Prostate gland (tissue), 2 donors: ENCODE results near the gene BIK. TPM values are rescaled to one million over a fixed set of nuclear protein-coding genes. Genes with fewer than 3 reads are reported as not detected.

ENCODE experiments used
- DNase-seq: peaks from one replicate; pipeline ENCODE4 v3.0.0-alpha.2; 2019; ENCODE audit warnings: low spot score
- H3K27ac ChIP-seq, 2 donors: fragments of 200-600 bp; sonication (generic); 2 replicates each; pipeline ENCODE4 v1.5.1; 2017 to 2019
- H3K27me3 ChIP-seq: fragments of 200-600 bp; sonication (generic); replicated peaks from 2 replicates; pipeline ENCODE4 v1.5.1; 2019; ENCODE audit not compliant: insufficient read depth
- H3K36me3 ChIP-seq, 2 donors: fragments of 200-600 bp; sonication (generic); 1 replicate in 1 of 2; 2 replicates in 1 of 2; pipeline versions ENCODE4 v1.5.1 to v1.8.1; 2017 to 2019
- H3K4me1 ChIP-seq: fragments of 200-600 bp; sonication (generic); replicated peaks from 2 replicates; pipeline ENCODE4 v1.5.1; 2019
- H3K4me3 ChIP-seq, 2 donors: fragments of 200-600 bp; sonication (generic); 2 replicates each; pipeline ENCODE4 v1.5.1; 2017 to 2019
- H3K9me3 ChIP-seq: fragments of 200-600 bp; sonication (generic); 2 replicates; pipeline ENCODE4 v1.5.1; 2017
- POLR2A ChIP-seq: fragments of 450-650 bp; IDR thresholded peaks from one replicate; pipeline ENCODE4 v1.6.1; 2016; ENCODE audit warnings: antibody characterized with exemption, mild to moderate bottlenecking
- POLR2AphosphoS5 ChIP-seq: sonication (generic); formaldehyde crosslinking; IDR thresholded peaks from one replicate; pipeline ENCODE4 v1.6.1; 2017; ENCODE audit warnings: antibody characterized with exemption
- WGBS: methylation state at CpG from one replicate; pipeline ENCODE4 v1.1.5; 2018; 5-methylcytosine and 5-hydroxymethylcytosine counted together
- intact Hi-C: fragments of 100-400 bp; cut with DNase I; formaldehyde crosslinking; loops from one replicate; pipeline ENCODE4 v1.14.2; 2022
- total RNA-seq, 2 donors: library from RNA; depleted of rRNA; stranded (reverse); fragments of >200 nt; gene quantifications; one replicate each; pipeline ENCODE4 v1.1.0, GENCODE V29; 2016
- TF ChIP-seq, protein P1 (sequence below), 4 experiments: fragments of 200-600 bp in 2 of 4; fragments of 450-650 bp in 2 of 4; sonication (generic) in 2 of 4; IDR thresholded peaks; 1 replicate in 3 of 4; 2 replicates in 1 of 4; pipeline ENCODE4 v1.5.1; 2016 to 2019; ENCODE audit warnings: antibody characterized with exemption in 4 of 4, mild to moderate bottlenecking in 2 of 4, moderate library complexity in 2 of 4

BIK gene
- total RNA-seq, 2 donors from 2014 or later, result 22.1 to 68.4 TPM

DNA sequence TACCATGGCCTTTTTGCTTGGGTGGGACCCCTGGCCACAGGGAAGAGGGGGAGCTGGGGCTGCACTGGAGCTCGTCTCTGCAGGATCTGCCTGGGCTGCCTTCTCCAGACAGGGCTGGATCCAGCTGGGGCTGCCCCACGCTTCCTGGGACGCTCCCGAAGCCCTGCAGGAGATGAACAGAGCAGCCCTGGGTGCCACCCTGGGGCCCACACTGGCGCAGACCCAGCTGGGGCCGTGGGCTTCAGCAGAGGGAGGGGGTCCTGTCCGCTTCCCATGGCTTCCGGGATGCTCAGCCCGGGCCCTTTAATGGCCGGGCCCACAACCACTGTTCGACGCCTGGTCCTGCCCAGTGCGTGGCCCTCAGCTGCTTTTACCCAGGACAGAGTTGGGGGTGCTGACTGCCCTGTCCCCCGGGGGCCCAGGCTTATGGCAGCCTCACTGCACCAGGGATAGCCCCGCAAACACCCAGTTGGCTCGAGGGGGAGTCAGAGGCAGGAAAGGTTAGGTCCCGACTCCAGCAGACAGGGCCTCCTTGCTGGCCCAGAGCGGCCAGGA, 52.8 kb downstream of the BIK start:
- Histone ChIP-seq H3K27ac (peak overlapping the region; percentile 38 to 45), H3K9me3 (no peaks in the 10 kb centered on the region), H3K27me3 (no peaks in the 10 kb centered on the region), H3K36me3 (no peaks in the 10 kb centered on the region), H3K4me1 (peaks cover 4% of the 10 kb centered on the region), H3K4me3 (no peak overlapping the region)
- TF ChIP-seq POLR2A, result no peak
- TF ChIP-seq, protein P1, sequence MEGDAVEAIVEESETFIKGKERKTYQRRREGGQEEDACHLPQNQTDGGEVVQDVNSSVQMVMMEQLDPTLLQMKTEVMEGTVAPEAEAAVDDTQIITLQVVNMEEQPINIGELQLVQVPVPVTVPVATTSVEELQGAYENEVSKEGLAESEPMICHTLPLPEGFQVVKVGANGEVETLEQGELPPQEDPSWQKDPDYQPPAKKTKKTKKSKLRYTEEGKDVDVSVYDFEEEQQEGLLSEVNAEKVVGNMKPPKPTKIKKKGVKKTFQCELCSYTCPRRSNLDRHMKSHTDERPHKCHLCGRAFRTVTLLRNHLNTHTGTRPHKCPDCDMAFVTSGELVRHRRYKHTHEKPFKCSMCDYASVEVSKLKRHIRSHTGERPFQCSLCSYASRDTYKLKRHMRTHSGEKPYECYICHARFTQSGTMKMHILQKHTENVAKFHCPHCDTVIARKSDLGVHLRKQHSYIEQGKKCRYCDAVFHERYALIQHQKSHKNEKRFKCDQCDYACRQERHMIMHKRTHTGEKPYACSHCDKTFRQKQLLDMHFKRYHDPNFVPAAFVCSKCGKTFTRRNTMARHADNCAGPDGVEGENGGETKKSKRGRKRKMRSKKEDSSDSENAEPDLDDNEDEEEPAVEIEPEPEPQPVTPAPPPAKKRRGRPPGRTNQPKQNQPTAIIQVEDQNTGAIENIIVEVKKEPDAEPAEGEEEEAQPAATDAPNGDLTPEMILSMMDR (IDR thresholded peaks at IDR 0.05), result no peak
- TF ChIP-seq POLR2AphosphoS5, result no peak
- intact Hi-C loops, result no loop called here
- DNase-seq, result no peak
- WGBS, result 82% methylated on average over 18 of the region's 18 CpGs

DNA sequence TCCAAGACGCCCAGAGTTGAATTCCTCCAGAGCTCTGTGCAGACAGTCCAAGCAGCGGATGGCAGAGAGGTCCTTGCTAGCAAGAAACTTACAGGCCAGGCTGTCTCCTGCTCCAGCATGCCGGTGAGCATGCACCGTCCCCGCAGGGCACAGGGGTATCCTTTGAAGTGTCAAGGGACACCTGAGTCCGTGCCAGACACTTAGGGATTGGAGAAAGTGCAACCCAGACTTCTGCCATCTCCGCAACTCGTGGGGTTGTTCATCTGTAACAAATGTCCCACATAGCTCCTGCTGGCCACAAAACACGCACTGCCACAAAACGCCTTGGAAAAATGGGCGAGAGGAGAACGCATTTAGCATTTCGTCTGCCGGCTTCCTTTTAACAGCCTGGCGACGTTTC, 54.1 kb downstream of the BIK start:
- DNase-seq, result no peak
- Histone ChIP-seq H3K27ac (peak overlapping the region in 1 of 2 donors; percentile 38), H3K27me3 (no peaks in the 10 kb centered on the region), H3K36me3 (no peaks in the 10 kb centered on the region), H3K9me3 (no peaks in the 10 kb centered on the region), H3K4me3 (no peak overlapping the region), H3K4me1 (peaks cover 4% of the 10 kb centered on the region)
- no peak for TF ChIP-seq POLR2A
- TF ChIP-seq POLR2AphosphoS5, result no peak
- TF ChIP-seq, protein P1 (IDR thresholded peaks at IDR 0.05), result no peak
- intact Hi-C loops, result no loop called here
- 24% methylated on average over 16 of the region's 16 CpGs for whole genome bisulfite sequencing

DNA sequence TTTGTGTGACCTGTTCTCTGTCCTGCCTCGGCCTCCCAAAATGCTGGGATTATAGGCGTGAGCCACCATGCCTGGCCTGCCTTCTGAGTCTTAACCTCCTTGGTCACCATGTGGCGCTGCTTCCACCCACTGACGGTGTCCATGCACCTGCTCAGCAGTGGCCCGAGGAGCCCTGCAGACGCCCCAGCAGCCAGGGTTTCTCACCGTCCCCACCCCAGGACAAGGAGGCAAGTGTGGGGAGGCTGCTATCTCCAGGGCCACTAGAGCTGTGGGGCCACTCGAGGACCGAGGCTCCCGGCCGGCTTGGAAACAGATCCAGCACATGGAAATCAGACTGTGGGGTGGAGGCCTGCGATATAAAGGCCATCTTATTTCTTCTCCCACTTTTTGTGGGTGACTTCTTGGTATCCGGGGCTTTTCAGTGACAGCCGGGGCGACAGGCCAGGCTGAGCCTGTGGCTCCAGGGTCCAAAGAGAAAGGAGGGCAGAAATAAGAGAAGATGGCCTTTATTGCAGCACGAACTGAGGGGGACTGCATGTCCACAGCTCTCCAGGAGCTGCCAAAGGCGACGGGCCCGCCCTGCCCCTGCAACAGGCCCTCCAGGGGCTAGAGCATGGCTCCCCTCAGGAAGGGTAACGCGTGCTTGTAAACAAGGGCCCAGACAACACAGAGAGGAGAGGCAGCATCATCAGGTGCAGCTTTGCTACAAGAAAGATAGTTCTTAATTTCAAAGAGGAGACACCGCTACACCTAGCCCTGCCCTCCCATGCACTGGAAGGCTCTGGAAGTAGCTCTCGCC, 55.8 kb downstream of the BIK start:
- DNase-seq, result no peak
- H3K27me3 ChIP-seq, result no peaks in the 10 kb centered on the region
- no peak overlapping the region for H3K27ac ChIP-seq
- peaks cover 0 to 1% of the 10 kb centered on the region in 2 donors for H3K36me3 ChIP-seq
- no peak overlapping the region for H3K4me3 ChIP-seq
- TF ChIP-seq POLR2AphosphoS5 (no peak), POLR2A (no peak)
- TF ChIP-seq, protein P1 (IDR thresholded peaks at IDR 0.05), result no peak
- no peaks in the 10 kb centered on the region for H3K9me3 ChIP-seq
- intact Hi-C loops, result no loop called here
- 84% methylated on average over 23 of the region's 23 CpGs for WGBS
- peaks cover 4% of the 10 kb centered on the region for H3K4me1 ChIP-seq

DNA sequence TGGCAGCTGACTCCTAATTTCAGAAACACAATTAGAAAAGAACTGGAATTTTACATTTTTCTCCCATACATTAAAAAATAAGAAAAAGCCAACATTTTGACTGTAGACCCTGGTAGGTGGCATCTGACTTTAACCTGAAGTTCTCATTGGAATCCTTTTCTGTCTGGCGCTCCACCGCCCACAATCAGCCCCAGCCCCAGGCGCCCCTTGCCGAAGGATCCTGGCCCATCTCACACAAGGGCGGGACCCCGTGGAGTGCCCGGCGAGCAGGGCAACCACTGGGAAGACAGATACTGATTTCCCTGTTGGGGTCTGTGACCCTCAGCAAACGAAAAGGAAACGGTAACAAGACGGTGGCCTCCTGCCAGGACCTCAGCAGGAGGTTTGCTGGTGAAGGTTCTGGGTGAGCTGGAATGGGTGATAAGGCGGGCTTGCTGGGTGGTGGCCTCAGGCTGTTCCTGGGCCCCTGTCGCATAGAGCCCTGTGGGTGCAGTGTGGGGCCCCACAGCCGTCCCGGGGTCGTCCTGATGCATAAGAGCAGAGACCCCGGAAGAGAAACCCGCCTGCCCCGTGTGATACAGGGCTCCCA, 56.5 kb downstream of the BIK start:
- no peak for DNase-seq
- no peak for TF ChIP-seq POLR2AphosphoS5
- TF ChIP-seq POLR2A, result no peak
- TF ChIP-seq, protein P1 (IDR thresholded peaks at IDR 0.05), result no peak
- peaks cover 4% of the 10 kb centered on the region for H3K4me1 ChIP-seq
- H3K36me3 ChIP-seq, result peaks cover 0 to 7% of the 10 kb centered on the region in 2 donors
- 89% methylated on average over 19 of the region's 19 CpGs for WGBS
- H3K27me3 ChIP-seq, result no peaks in the 10 kb centered on the region
- H3K4me3 ChIP-seq, result no peak overlapping the region
- no peaks in the 10 kb centered on the region for H3K9me3 ChIP-seq
- intact Hi-C loops, result no loop called here
- no peak overlapping the region for H3K27ac ChIP-seq
